AG09319 (cell line): Measurements from ENCODE around the gene CHSY3.

Experiments used
- DNase-seq: peaks from one replicate; pipeline ENCODE4 v3.0.0-alpha.2; 2010; ENCODE audit warnings: low read depth; ENCODE audit errors: extremely low read depth
- CTCF ChIP-seq: IDR thresholded peaks from 2 replicates; pipeline ENCODE4 v1.5.1; 2011; ENCODE audit warnings: low read depth, mild to moderate bottlenecking, inconsistent platforms, low read length, moderate library complexity

CHSY3 gene

GRCh38 chr5:129971714-129972113 lies 67.4 kb downstream of the CHSY3 start:
- TF ChIP-seq CTCF, result no peak
- no peak for DNase-seq

DNA sequence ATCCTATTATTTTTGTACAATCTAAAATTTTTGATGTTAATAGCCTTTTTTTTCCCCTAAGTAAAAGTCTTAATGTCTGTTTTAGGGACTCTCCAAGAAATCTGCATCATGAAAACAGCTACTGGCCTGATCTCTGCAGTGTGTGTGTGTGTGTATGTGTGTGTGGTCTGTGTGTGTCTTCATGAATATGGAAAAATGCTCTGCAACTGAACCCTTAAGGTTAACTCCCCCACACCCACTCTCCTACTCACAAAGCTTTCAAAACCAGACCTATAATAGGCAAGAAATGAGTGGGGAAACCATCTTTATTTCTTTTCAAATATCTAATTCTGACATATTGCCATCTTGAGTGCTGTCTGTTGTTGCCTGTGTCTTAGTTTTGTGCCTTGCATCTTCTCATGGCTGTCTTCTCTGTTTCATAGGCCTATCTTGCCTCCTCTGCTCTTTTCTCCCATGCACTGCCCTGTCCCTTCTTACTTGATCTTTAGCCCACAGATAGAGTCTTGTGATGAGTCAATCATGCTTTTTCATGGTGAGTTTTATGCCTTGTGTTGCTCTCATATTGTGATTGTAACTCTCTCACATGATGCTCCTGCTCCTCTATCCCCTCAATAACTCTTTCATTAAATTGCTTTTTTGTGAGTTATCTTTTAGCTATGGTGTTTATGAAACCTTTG lies 68.3 kb downstream of the CHSY3 start:
- no peak for DNase-seq
- no peak for TF ChIP-seq CTCF

- DNase-seq, result peak; percentile 12
- TF ChIP-seq CTCF, result no peak
Observed at GRCh38 chr5:129973716-129974426, 69.6 kb downstream of the CHSY3 start.

DNA sequence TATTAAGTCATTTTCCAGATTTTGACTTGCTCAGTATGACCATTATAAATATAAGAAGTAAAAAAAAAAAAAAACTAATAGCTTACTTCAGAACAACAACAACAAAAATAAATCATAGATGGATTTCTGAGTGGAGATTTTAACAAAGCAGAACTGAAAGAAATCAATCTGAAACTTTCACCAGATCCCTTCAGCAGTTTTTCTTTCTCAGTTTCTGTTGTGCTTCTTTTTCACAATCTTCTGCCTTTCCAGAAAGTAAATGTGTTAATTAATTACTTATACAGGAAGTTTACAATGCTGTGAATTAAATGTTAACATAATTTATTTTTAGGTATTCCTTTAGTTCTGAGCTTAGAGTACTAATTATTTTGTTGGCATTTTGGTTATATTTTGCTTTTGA lies 73.5 kb downstream of the CHSY3 start:
- no peak for TF ChIP-seq CTCF
- no peak for DNase-seq

GRCh38 chr5:129978270-129978669 lies 74.0 kb downstream of the CHSY3 start:
- no peak for TF ChIP-seq CTCF
- DNase-seq, result no peak

GRCh38 chr5:129988453-129988852 lies 84.2 kb downstream of the CHSY3 start:
- no peak for TF ChIP-seq CTCF
- DNase-seq, result no peak

DNA sequence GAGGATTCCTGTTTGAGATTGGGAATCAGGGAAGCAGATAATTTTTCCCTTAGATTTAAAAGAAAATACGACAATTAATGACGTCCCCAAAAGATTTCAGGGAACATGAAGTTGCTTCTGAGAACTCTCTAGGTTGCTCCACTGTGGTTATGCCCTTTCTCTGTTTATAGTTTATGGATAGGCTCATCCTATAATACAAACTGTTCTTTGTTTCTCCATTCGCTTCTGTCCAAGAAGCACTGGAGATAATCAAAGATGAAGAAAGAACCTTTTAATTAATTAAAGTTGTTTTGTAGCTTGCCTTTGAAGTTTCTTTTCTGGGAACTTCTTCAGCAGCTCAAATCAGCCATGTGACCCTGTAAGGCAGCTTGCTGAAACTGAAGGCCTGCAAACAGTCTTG lies 87.5 kb downstream of the CHSY3 start:
- no peak for DNase-seq

More for the DNA sequence above, 87.5 kb downstream of the CHSY3 start:
- no peak for TF ChIP-seq CTCF
